Keratinocyte (primary cell): ENCODE measurements around the gene BCAT1. TPM values are rescaled to one million over a fixed set of nuclear protein-coding genes. Genes with fewer than 3 reads are reported as not detected.

Experiments
- DNase-seq: peaks from one replicate; pipeline ENCODE4 v3.0.0-alpha.2; 2011; ENCODE audit warnings: low read depth, missing footprints, low spot score
- FAIRE-seq: peaks from 2 replicates; lab custom pipeline; 2011; peaks lifted over from hg19 to GRCh38; lab: Jason Lieb, UNC
- H2AFZ ChIP-seq: 2 replicates; pipeline ENCODE4 v1.6.0; 2012; ENCODE audit warnings: low read length, control low read depth, inconsistent platforms; ENCODE audit not compliant: control insufficient read depth
- H3K27ac ChIP-seq: 2 replicates; pipeline ENCODE4 v1.5.1; 2011; ENCODE audit warnings: low read length; ENCODE audit not compliant: control insufficient read depth, insufficient read depth
- H3K27me3 ChIP-seq: 3 replicates; pipeline ENCODE4 v1.6.0; 2011; ENCODE audit warnings: low read length; ENCODE audit not compliant: control insufficient read depth, insufficient read depth; ENCODE audit errors: extremely low read depth
- H3K36me3 ChIP-seq, 2 experiments: 2 replicates in 1 of 2; 3 replicates in 1 of 2; pipeline ENCODE4 v1.5.1; 2011; ENCODE audit warnings: low read length in 2 of 2, mild to moderate bottlenecking in 1 of 2; ENCODE audit not compliant: control insufficient read depth in 2 of 2, insufficient read depth in 2 of 2; ENCODE audit errors: extremely low read depth in 1 of 2
- H3K4me1 ChIP-seq: 3 replicates; pipeline ENCODE4 v1.5.1; 2011; ENCODE audit warnings: low read length; ENCODE audit not compliant: control insufficient read depth, insufficient read depth; ENCODE audit errors: extremely low read depth
- H3K4me2 ChIP-seq: 3 replicates; pipeline ENCODE4 v1.6.0; 2011; ENCODE audit warnings: low read depth, low read length; ENCODE audit not compliant: control insufficient read depth, insufficient read depth; ENCODE audit errors: extremely low read depth
- H3K4me3 ChIP-seq, 3 experiments: fragments of 200-600 bp in 1 of 3; sonication (generic) in 1 of 3; 2 replicates in 2 of 3; 3 replicates in 1 of 3; pipeline ENCODE4 v1.5.1; 2011 to 2016; ENCODE audit warnings: low read length in 3 of 3, mild to moderate bottlenecking in 3 of 3, control low read depth in 2 of 3, inconsistent platforms in 1 of 3, low read depth in 1 of 3, mixed read lengths in 1 of 3, mixed run types in 1 of 3, moderate library complexity in 1 of 3; ENCODE audit not compliant: control insufficient read depth in 2 of 3, insufficient read depth in 2 of 3; ENCODE audit errors: extremely low read depth in 1 of 3
- H3K79me2 ChIP-seq: 2 replicates; pipeline ENCODE4 v1.6.0; 2012; ENCODE audit warnings: low read length; ENCODE audit not compliant: control insufficient read depth, insufficient read depth
- H3K9ac ChIP-seq: 3 replicates; pipeline ENCODE4 v1.6.0; 2011; ENCODE audit warnings: low read length; ENCODE audit not compliant: control insufficient read depth, insufficient read depth; ENCODE audit errors: extremely low read depth
- H3K9me1 ChIP-seq: 3 replicates; pipeline ENCODE4 v1.6.0; 2011; ENCODE audit warnings: low read length; ENCODE audit not compliant: control insufficient read depth, insufficient read depth; ENCODE audit errors: extremely low read depth
- H3K9me3 ChIP-seq: 2 replicates; pipeline ENCODE4 v1.5.1; 2012; ENCODE audit warnings: low read depth, low read length; ENCODE audit not compliant: control insufficient read depth
- H4K20me1 ChIP-seq: 3 replicates; pipeline ENCODE4 v1.6.0; 2011; ENCODE audit warnings: low read length; ENCODE audit not compliant: control insufficient read depth, insufficient read depth; ENCODE audit errors: extremely low read depth
- CTCF ChIP-seq, 3 experiments: IDR thresholded peaks in 1 of 3; conservative IDR thresholded peaks in 1 of 3; optimal IDR thresholded peaks in 1 of 3; 2 replicates in 2 of 3; 3 replicates in 1 of 3; pipeline versions ENCODE3 to v1.5.1; 2011; ENCODE audit warnings: low read length in 3 of 3, mild to moderate bottlenecking in 3 of 3, moderate library complexity in 2 of 3, control low read depth in 1 of 3, inconsistent platforms in 1 of 3; ENCODE audit not compliant: insufficient read depth in 2 of 3; ENCODE audit errors: extremely low read depth in 1 of 3
- EZH2 ChIP-seq: IDR thresholded peaks from one replicate; pipeline ENCODE4 v1.6.1; 2012; ENCODE audit warnings: inconsistent platforms, mild to moderate bottlenecking, low read length, moderate library complexity
- dilution Hi-C: fragments of 300-500 bp; cut with MboI; formaldehyde crosslinking; loops from one replicate; pipeline ENCODE4 v1.7.0; 2020; ENCODE audit warnings: low sequenced_read_pairs; ENCODE audit not compliant: extremely low pct_ligation_motif_present
- polyA plus RNA-seq, 5 experiments: library from polyadenylated mRNA; depleted of rRNA in 3 of 5; stranded (reverse) in 3 of 5; stranded (forward) in 1 of 5; unstranded in 1 of 5; fragments of >200 nt; gene quantifications; 1 replicate in 1 of 5; 2 replicates in 3 of 5; 3 replicates in 1 of 5; pipeline versions ENCODE4 v1.2.1 to v1.2.3, GENCODE V29; 2011 to 2012; ENCODE audit warnings: missing spikeins in 2 of 5, low read depth in 1 of 5, low replicate concordance in 1 of 5

BCAT1 gene
- polyA plus RNA-seq, 1 donor (not counting 4 experiments of a cell fraction or from before 2014, with no cell fraction given) = 6.5 TPM

DNA sequence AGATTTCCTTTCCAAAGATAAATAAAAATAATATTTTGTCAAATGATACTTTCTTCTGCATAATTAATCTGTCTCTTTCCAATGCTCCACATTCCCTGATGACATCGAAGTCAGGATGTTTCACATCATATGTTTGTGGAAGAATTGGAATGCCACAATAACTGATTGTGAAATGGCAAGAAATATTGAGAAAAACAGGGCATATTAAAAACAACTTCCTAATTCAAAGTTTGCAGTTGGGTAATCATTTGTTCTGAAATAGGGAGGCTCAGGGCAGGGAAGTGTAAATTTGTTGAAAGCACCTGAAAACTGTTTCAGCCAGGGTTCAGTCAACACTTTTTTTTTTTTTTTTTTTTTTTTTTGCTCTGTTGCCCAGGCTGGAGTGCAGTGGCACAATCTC is 50.7 kb downstream of the BCAT1 start:
- H2AFZ ChIP-seq = no peak overlapping the region
- no peak overlapping the region for H3K27ac ChIP-seq
- H3K9me1 ChIP-seq = no peaks in the 10 kb centered on the region
- H3K4me3 ChIP-seq = no peak overlapping the region
- TF ChIP-seq EZH2 (no peak), CTCF (optimal IDR thresholded peaks at IDR 0.05 in 1 of 3, IDR thresholded peaks at IDR 0.05 in 1 of 3, conservative IDR thresholded peaks at IDR 0.05 in 1 of 3; ENCODE audit: extremely low read depth in 1 of 3, insufficient read depth in 2 of 3, low read length in 3 of 3) (no peak)
- H3K79me2 ChIP-seq = no peaks in the 10 kb centered on the region
- no peak for FAIRE-seq
- no peaks in the 10 kb centered on the region for H3K36me3 ChIP-seq
- H3K9ac ChIP-seq = no peak overlapping the region
- no peaks in the 10 kb centered on the region for H3K27me3 ChIP-seq
- peaks cover 28% of the 10 kb centered on the region for H3K4me1 ChIP-seq
- no peaks in the 10 kb centered on the region for H4K20me1 ChIP-seq
- H3K9me3 ChIP-seq = no peaks in the 10 kb centered on the region
- dilution Hi-C loops = no loop called here
- no peak for DNase-seq
- H3K4me2 ChIP-seq = no peak overlapping the region

GRCh38 chr12:24896171-24896570 is 52.7 kb downstream of the BCAT1 start:
- DNase-seq (no peak), FAIRE-seq (no peak)
- H3K79me2 ChIP-seq = no peaks in the 10 kb centered on the region
- dilution Hi-C loops = no loop called here
- peaks cover 12% of the 10 kb centered on the region for H3K4me1 ChIP-seq
- no peak overlapping the region for H3K9ac ChIP-seq
- H3K27me3 ChIP-seq = no peaks in the 10 kb centered on the region
- H3K9me1 ChIP-seq = no peaks in the 10 kb centered on the region
- no peak overlapping the region for H3K27ac ChIP-seq
- no peak overlapping the region for H3K4me2 ChIP-seq
- H4K20me1 ChIP-seq = no peaks in the 10 kb centered on the region
- H3K36me3 ChIP-seq = no peaks in the 10 kb centered on the region
- no peak overlapping the region for H2AFZ ChIP-seq
- no peak overlapping the region for H3K4me3 ChIP-seq
- TF ChIP-seq EZH2 (no peak), CTCF (optimal IDR thresholded peaks at IDR 0.05 in 1 of 3, IDR thresholded peaks at IDR 0.05 in 1 of 3, conservative IDR thresholded peaks at IDR 0.05 in 1 of 3; ENCODE audit: extremely low read depth in 1 of 3, insufficient read depth in 2 of 3, low read length in 3 of 3) (no peak)
- H3K9me3 ChIP-seq = no peaks in the 10 kb centered on the region
